H1 (cell line): Measurements from ENCODE around the gene PSMC4. TPM values are rescaled to one million over a fixed set of nuclear protein-coding genes. Genes with fewer than 3 reads are reported as not detected.

Source experiments
- CTCF ChIA-PET: fragments of 300-600 bp; sonication (Branson Sonifier 250); formaldehyde crosslinking; loops from one replicate; lab custom pipeline; 2021; ENCODE audit not compliant: partially characterized antibody; lab: Charles Lee
- POLR2A ChIA-PET: fragments of 300-600 bp; sonication (Branson Sonifier 250); formaldehyde crosslinking; loops from one replicate; lab custom pipeline; 2021; ENCODE audit warnings: inconsistent platforms; ENCODE audit not compliant: partially characterized antibody; lab: Charles Lee
- DNase-seq, 2 experiments: peaks; one replicate each; pipeline versions ENCODE4 v3.0.0 to v3.0.0-alpha.2; 2010 to 2022; ENCODE audit warnings: low spot score in 2 of 2, low read depth in 1 of 2, mixed read lengths in 1 of 2
- FAIRE-seq: peaks from 2 replicates; lab custom pipeline; 2011; peaks lifted over from hg19 to GRCh38; lab: Jason Lieb, UNC
- H2AFZ ChIP-seq: 2 replicates; pipeline ENCODE4 v1.8.1; 2012; ENCODE audit warnings: low read length, inconsistent platforms
- H2AK5ac ChIP-seq: 2 replicates; pipeline ENCODE4 v1.6.1; 2013; ENCODE audit warnings: low read depth, low read length
- H2BK120ac ChIP-seq: replicated peaks from 2 replicates; pipeline ENCODE3; 2013; ENCODE audit warnings: low read depth, low read length, inconsistent platforms
- H2BK12ac ChIP-seq: 2 replicates; pipeline ENCODE4 v1.6.1; 2013; ENCODE audit warnings: low read depth, low read length
- H2BK15ac ChIP-seq: 2 replicates; pipeline ENCODE4 v1.6.1; 2013; ENCODE audit warnings: low read length
- H2BK20ac ChIP-seq: 2 replicates; pipeline ENCODE4 v1.6.1; 2013; ENCODE audit warnings: low read length
- H2BK5ac ChIP-seq: 2 replicates; pipeline ENCODE4 v1.6.1; 2013; ENCODE audit warnings: low read depth, low read length
- H3K14ac ChIP-seq: 2 replicates; pipeline ENCODE4 v1.6.1; 2013; ENCODE audit warnings: inconsistent platforms; ENCODE audit not compliant: insufficient read length
- H3K18ac ChIP-seq: 2 replicates; pipeline ENCODE4 v1.6.1; 2013; ENCODE audit warnings: low read length; ENCODE audit errors: extremely low read depth
- H3K23ac ChIP-seq: 2 replicates; pipeline ENCODE4 v1.6.1; 2013; ENCODE audit warnings: inconsistent platforms; ENCODE audit not compliant: insufficient read length
- H3K23me2 ChIP-seq: 2 replicates; pipeline ENCODE4 v1.6.1; 2013; ENCODE audit warnings: low read depth, low read length
- H3K27ac ChIP-seq: 2 replicates; pipeline ENCODE4 v1.6.1; 2011; ENCODE audit warnings: low read depth, low read length, inconsistent platforms
- H3K27me3 ChIP-seq, 4 experiments: replicated peaks in 1 of 4; 1 replicate in 1 of 4; 2 replicates in 3 of 4; pipeline versions ENCODE4 v1.6.1 to v1.8.1; 2011 to 2013; ENCODE audit warnings: low read length in 3 of 4, mild to moderate bottlenecking in 3 of 4, inconsistent platforms in 2 of 4, mixed read lengths in 2 of 4, moderate library complexity in 1 of 4; ENCODE audit not compliant: control insufficient read depth in 3 of 4, insufficient read depth in 3 of 4; ENCODE audit errors: extremely low read depth in 1 of 4
- H3K36me3 ChIP-seq, 4 experiments: 2 replicates each; pipeline versions ENCODE4 v1.6.1 to v1.8.1; 2011 to 2013; ENCODE audit warnings: mild to moderate bottlenecking in 4 of 4, low read length in 3 of 4, moderate library complexity in 2 of 4, control low read depth in 1 of 4, inconsistent platforms in 1 of 4; ENCODE audit not compliant: insufficient read depth in 4 of 4, control insufficient read depth in 2 of 4
- H3K4ac ChIP-seq: replicated peaks from 2 replicates; pipeline ENCODE3; 2013; ENCODE audit warnings: low read length, low read depth, mixed read lengths, inconsistent platforms; ENCODE audit not compliant: insufficient read length
- H3K4me1 ChIP-seq, 4 experiments: replicated peaks in 1 of 4; 1 replicate in 1 of 4; 2 replicates in 3 of 4; pipeline versions ENCODE4 v1.6.1 to v1.8.1; 2011 to 2013; ENCODE audit warnings: low read length in 3 of 4, inconsistent platforms in 2 of 4, mixed read lengths in 1 of 4; ENCODE audit not compliant: insufficient read depth in 4 of 4, control insufficient read depth in 3 of 4
- H3K4me2 ChIP-seq, 2 experiments: 2 replicates each; pipeline versions ENCODE4 v1.6.1 to v1.8.1; 2011 to 2013; ENCODE audit warnings: low read depth in 2 of 2, low read length in 2 of 2, control low read depth in 1 of 2, inconsistent platforms in 1 of 2, mild to moderate bottlenecking in 1 of 2; ENCODE audit not compliant: insufficient read depth in 1 of 2
- H3K4me3 ChIP-seq, 4 experiments: fragments of 200-600, 300-600 bp in 1 of 4; sonication (generic), shearing (Covaris generic), sonication (Bioruptor Twin) in 1 of 4; 2 replicates each; pipeline versions ENCODE4 v1.5.1 to v1.8.1; 2011 to 2016; ENCODE audit warnings: low read length in 4 of 4, low read depth in 3 of 4, control low read depth in 2 of 4, inconsistent platforms in 2 of 4, mild to moderate bottlenecking in 2 of 4, mixed read lengths in 1 of 4, moderate library complexity in 1 of 4; ENCODE audit not compliant: insufficient read depth in 2 of 4; ENCODE audit errors: extremely low read depth in 1 of 4
- H3K56ac ChIP-seq: replicated peaks from 2 replicates; pipeline ENCODE3; 2013; ENCODE audit warnings: low read depth, mild to moderate bottlenecking, mixed read lengths, low read length, inconsistent platforms; ENCODE audit not compliant: insufficient read length
- H3K79me1 ChIP-seq: 2 replicates; pipeline ENCODE4 v1.6.1; 2013; ENCODE audit warnings: low read depth, low read length, control low read depth
- H3K79me2 ChIP-seq, 2 experiments: 2 replicates each; pipeline versions ENCODE4 v1.6.1 to v1.8.1; 2012 to 2013; ENCODE audit warnings: low read length in 2 of 2, mild to moderate bottlenecking in 2 of 2, inconsistent platforms in 1 of 2; ENCODE audit not compliant: insufficient read depth in 2 of 2, control insufficient read depth in 1 of 2
- H3K9ac ChIP-seq, 4 experiments: replicated peaks in 1 of 4; 1 replicate in 1 of 4; 2 replicates in 3 of 4; pipeline versions ENCODE4 v1.6.1 to v1.8.1; 2011 to 2013; ENCODE audit warnings: low read depth in 3 of 4, low read length in 3 of 4, control low read depth in 2 of 4, mild to moderate bottlenecking in 2 of 4, moderate library complexity in 2 of 4, inconsistent platforms in 1 of 4; ENCODE audit errors: extremely low read depth in 1 of 4
- H3K9me3 ChIP-seq, 2 experiments: 2 replicates each; pipeline versions ENCODE4 v1.6.1 to v1.8.1; 2012 to 2013; ENCODE audit warnings: mild to moderate bottlenecking in 2 of 2, moderate library complexity in 2 of 2, control low read depth in 1 of 2, inconsistent platforms in 1 of 2, low read depth in 1 of 2, low read length in 1 of 2, mixed read lengths in 1 of 2; ENCODE audit not compliant: insufficient read depth in 2 of 2
- H4K20me1 ChIP-seq, 2 experiments: replicated peaks in 1 of 2; 2 replicates each; pipeline versions ENCODE3 to v1.8.1; 2011 to 2013; ENCODE audit warnings: inconsistent platforms in 2 of 2, low read length in 2 of 2, mild to moderate bottlenecking in 1 of 2; ENCODE audit not compliant: insufficient read depth in 2 of 2, control insufficient read depth in 1 of 2
- H4K5ac ChIP-seq: 2 replicates; pipeline ENCODE4 v1.6.1; 2013; ENCODE audit warnings: low read length, low read depth, mixed read lengths, inconsistent platforms; ENCODE audit not compliant: insufficient read length
- H4K8ac ChIP-seq: 2 replicates; pipeline ENCODE4 v1.8.0; 2013; ENCODE audit warnings: mild to moderate bottlenecking, moderate library complexity, low read length, inconsistent platforms; ENCODE audit not compliant: insufficient read depth; ENCODE audit errors: extremely low read depth
- H4K91ac ChIP-seq: replicated peaks from 2 replicates; pipeline ENCODE3; 2013; ENCODE audit warnings: low read length, mixed read lengths, inconsistent platforms; ENCODE audit not compliant: insufficient read length
- BRCA1 ChIP-seq: IDR thresholded peaks from 2 replicates; pipeline ENCODE4 v1.6.1; 2012; ENCODE audit warnings: low read depth, low read length, improper control_type of control experiment
- EGR1 ChIP-seq: IDR thresholded peaks from 2 replicates; pipeline ENCODE4 v1.6.1; 2011; ENCODE audit warnings: low read depth, low read length, borderline replicate concordance
- JUN ChIP-seq: IDR thresholded peaks from 2 replicates; pipeline ENCODE4 v1.6.1; 2011; ENCODE audit warnings: low read depth, mild to moderate bottlenecking, improper control_type of control experiment, low read length
- PHF8 ChIP-seq: fragments of 200-600 bp; sonication (generic); conservative IDR thresholded peaks from 2 replicates; pipeline ENCODE4 v1.7.1; 2012; ENCODE audit warnings: low read depth, mild to moderate bottlenecking, inconsistent platforms, low read length, moderate library complexity
- RAD21 ChIP-seq, 2 experiments: IDR thresholded peaks in 1 of 2; conservative IDR thresholded peaks in 1 of 2; 2 replicates each; pipeline ENCODE4 v1.6.1; 2011; ENCODE audit warnings: low read depth in 2 of 2, low read length in 2 of 2, improper control_type of control experiment in 1 of 2, inconsistent platforms in 1 of 2, mild to moderate bottlenecking in 1 of 2, moderate library complexity in 1 of 2
- SAP30 ChIP-seq: fragments of 300-600 bp; sonication (generic); IDR thresholded peaks from 2 replicates; pipeline ENCODE4 v1.7.1; 2012; ENCODE audit warnings: low read length, moderate library complexity, mild to moderate bottlenecking, inconsistent platforms; ENCODE audit not compliant: insufficient read depth, insufficient replicate concordance
- TAF1 ChIP-seq: IDR thresholded peaks from 2 replicates; pipeline ENCODE4 v1.6.1; 2011; ENCODE audit warnings: mild to moderate bottlenecking, low read depth, low read length
- WGBS, 2 experiments: shearing (Covaris generic) in 1 of 2; methylation state at CpG; one replicate each; pipeline versions ENCODE4 v1.1.6 to v1.1.7; 2013 to 2015; ENCODE audit warnings: low lambda C conversion rate in 2 of 2, mixed read lengths in 2 of 2, inconsistent platforms in 1 of 2, low coverage in 1 of 2, missing lambda C conversion rate in 1 of 2; ENCODE audit not compliant: insufficient replicate concordance in 2 of 2, insufficient coverage in 1 of 2, insufficient read length in 1 of 2; ENCODE audit errors: extremely low coverage in 1 of 2, missing lambda C conversion rate in 1 of 2; 5-methylcytosine and 5-hydroxymethylcytosine counted together
- polyA plus RNA-seq, 7 experiments: library from polyadenylated mRNA; depleted of rRNA in 3 of 7; stranded (reverse) in 5 of 7; unstranded in 2 of 7; fragments of >200 nt in 5 of 7; fragments of 200-250 nt in 2 of 7; gene quantifications; 1 replicate in 5 of 7; 2 replicates in 1 of 7; 4 replicates in 1 of 7; pipeline versions ENCODE4 v1.2.1 to v1.2.3, GENCODE V29; 2011 to 2013; ENCODE audit warnings: missing spikeins in 2 of 7, mixed read lengths in 2 of 7
- total RNA-seq: library from RNA; stranded (reverse); fragmentation: NEBNext Ultra II Directional; extraction: Animal tissue kit (Norgen Biotek cat#: 25700); gene quantifications from 2 replicates; pipeline ENCODE4 v1.2.1, GENCODE V29; 2021
- TF ChIP-seq, protein P1 (sequence below): IDR thresholded peaks from 2 replicates; pipeline ENCODE4 v1.6.1; 2012; ENCODE audit warnings: low read length, inconsistent platforms
- TF ChIP-seq, protein P2 (sequence below), 3 experiments: IDR thresholded peaks; 1 replicate in 2 of 3; 2 replicates in 1 of 3; pipeline versions ENCODE4 v1.5.1 to v1.6.1; 2011; ENCODE audit warnings: low read length in 3 of 3, mild to moderate bottlenecking in 3 of 3, inconsistent platforms in 2 of 3, low read depth in 1 of 3, moderate library complexity in 1 of 3; ENCODE audit not compliant: insufficient read depth in 1 of 3; ENCODE audit errors: control extremely low read depth in 1 of 3

Gene PSMC4
- total and polyA plus RNA-seq, 2 of the 8 experiments (the other 6 are each of a cell fraction or from before 2014, with no cell fraction given), result 116 to 126 TPM

DNA sequence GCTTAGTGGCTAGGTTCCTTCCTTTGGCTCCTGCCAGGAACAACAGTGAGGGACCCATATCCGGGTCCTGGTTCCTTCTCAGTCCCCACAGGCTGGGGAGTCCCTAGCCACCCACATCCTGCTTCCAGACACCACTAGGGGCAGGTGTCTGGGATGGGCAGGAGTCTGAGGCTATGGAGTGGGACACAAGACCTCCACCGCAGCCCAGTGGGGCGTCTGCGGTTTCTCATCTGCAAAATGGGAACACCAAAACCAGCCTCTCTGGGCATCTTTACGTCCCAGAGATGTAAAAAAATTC lies 35.7 kb upstream of the PSMC4 start:
- WGBS, 2 experiments, result 71% methylated on average over 3 of the region's 5 CpGs; no CpG with 5 or more reads in 1 of the 2 experiments
- CTCF ChIA-PET, result interaction anchor here (1.2 kb wide), 1 partner anchor 31 kb away, joined by 3 read pairs; no protein-coding TSS in a partner anchor
- TF ChIP-seq BRCA1, result no peak
- no peak for TF ChIP-seq JUN
- TF ChIP-seq TAF1, result no peak
- TF ChIP-seq, protein P1, sequence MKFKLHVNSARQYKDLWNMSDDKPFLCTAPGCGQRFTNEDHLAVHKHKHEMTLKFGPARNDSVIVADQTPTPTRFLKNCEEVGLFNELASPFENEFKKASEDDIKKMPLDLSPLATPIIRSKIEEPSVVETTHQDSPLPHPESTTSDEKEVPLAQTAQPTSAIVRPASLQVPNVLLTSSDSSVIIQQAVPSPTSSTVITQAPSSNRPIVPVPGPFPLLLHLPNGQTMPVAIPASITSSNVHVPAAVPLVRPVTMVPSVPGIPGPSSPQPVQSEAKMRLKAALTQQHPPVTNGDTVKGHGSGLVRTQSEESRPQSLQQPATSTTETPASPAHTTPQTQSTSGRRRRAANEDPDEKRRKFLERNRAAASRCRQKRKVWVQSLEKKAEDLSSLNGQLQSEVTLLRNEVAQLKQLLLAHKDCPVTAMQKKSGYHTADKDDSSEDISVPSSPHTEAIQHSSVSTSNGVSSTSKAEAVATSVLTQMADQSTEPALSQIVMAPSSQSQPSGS, result no peak
- TF ChIP-seq, protein P2, sequence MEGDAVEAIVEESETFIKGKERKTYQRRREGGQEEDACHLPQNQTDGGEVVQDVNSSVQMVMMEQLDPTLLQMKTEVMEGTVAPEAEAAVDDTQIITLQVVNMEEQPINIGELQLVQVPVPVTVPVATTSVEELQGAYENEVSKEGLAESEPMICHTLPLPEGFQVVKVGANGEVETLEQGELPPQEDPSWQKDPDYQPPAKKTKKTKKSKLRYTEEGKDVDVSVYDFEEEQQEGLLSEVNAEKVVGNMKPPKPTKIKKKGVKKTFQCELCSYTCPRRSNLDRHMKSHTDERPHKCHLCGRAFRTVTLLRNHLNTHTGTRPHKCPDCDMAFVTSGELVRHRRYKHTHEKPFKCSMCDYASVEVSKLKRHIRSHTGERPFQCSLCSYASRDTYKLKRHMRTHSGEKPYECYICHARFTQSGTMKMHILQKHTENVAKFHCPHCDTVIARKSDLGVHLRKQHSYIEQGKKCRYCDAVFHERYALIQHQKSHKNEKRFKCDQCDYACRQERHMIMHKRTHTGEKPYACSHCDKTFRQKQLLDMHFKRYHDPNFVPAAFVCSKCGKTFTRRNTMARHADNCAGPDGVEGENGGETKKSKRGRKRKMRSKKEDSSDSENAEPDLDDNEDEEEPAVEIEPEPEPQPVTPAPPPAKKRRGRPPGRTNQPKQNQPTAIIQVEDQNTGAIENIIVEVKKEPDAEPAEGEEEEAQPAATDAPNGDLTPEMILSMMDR (IDR thresholded peaks at IDR 0.05; ENCODE audit: control extremely low read depth in 1 of 3, insufficient read depth in 1 of 3, low read depth in 1 of 3, low read length in 3 of 3), result peak in 2 of 3 experiments; percentile 16 to 32; a peak in 2 of 4 replicates
- 0 out of 4 replicates have a peak, but pooled peaks of 1 of the 2 experiments have one; percentile 1 for TF ChIP-seq RAD21 (IDR thresholded peaks at IDR 0.05 in 1 of 2, conservative IDR thresholded peaks at IDR 0.05 in 1 of 2; ENCODE audit: low read depth in 2 of 2, low read length in 2 of 2)
- no peak for TF ChIP-seq PHF8
- TF ChIP-seq EGR1, result no peak
- TF ChIP-seq SAP30, result no peak
- H2AFZ ChIP-seq, result no peak overlapping the region
- no peak overlapping the region for H2BK12ac ChIP-seq
- H3K23ac ChIP-seq, result no peak overlapping the region
- H3K4me1 ChIP-seq, result no peaks in the 10 kb centered on the region
- H4K5ac ChIP-seq, result no peak overlapping the region
- H4K8ac ChIP-seq, result no peak overlapping the region
- no peaks in the 10 kb centered on the region for H3K36me3 ChIP-seq
- H2BK120ac ChIP-seq, result no peak overlapping the region
- H3K27me3 ChIP-seq, result no peaks in the 10 kb centered on the region
- no peak overlapping the region for H3K56ac ChIP-seq
- no peaks in the 10 kb centered on the region for H3K79me2 ChIP-seq
- H3K4ac ChIP-seq, result no peak overlapping the region
- H4K20me1 ChIP-seq, result no peaks in the 10 kb centered on the region
- POLR2A ChIA-PET, result no interaction called here
- H3K23me2 ChIP-seq, result no peaks in the 10 kb centered on the region
- H3K14ac ChIP-seq, result no peak overlapping the region
- no peak for FAIRE-seq
- H2AK5ac ChIP-seq, result no peak overlapping the region
- H2BK15ac ChIP-seq, result no peak overlapping the region
- no peak overlapping the region for H4K91ac ChIP-seq
- H3K79me1 ChIP-seq, result no peaks in the 10 kb centered on the region
- H2BK20ac ChIP-seq, result no peak overlapping the region
- H3K9ac ChIP-seq, result no peak overlapping the region
- no peak overlapping the region for H2BK5ac ChIP-seq
- H3K27ac ChIP-seq, result no peak overlapping the region
- DNase-seq, result no peak
- H3K18ac ChIP-seq, result no peak overlapping the region
- no peak overlapping the region for H3K4me3 ChIP-seq
- no peak overlapping the region for H3K4me2 ChIP-seq
- no peaks in the 10 kb centered on the region for H3K9me3 ChIP-seq
